ENCODE measurements around the gene FLOT1. TPM values are rescaled to one million over a fixed set of nuclear protein-coding genes. Genes with fewer than 3 reads are reported as not detected.
A peak's percentile ranks its signal among the peaks of the same experiment; 100 is the strongest.

FLOT1 gene
- total and polyA plus RNA-seq, 2 of the 13 experiments (the other 11 are each of a cell fraction or from before 2014, with no cell fraction given): 82.3 to 130 TPM

DNA sequence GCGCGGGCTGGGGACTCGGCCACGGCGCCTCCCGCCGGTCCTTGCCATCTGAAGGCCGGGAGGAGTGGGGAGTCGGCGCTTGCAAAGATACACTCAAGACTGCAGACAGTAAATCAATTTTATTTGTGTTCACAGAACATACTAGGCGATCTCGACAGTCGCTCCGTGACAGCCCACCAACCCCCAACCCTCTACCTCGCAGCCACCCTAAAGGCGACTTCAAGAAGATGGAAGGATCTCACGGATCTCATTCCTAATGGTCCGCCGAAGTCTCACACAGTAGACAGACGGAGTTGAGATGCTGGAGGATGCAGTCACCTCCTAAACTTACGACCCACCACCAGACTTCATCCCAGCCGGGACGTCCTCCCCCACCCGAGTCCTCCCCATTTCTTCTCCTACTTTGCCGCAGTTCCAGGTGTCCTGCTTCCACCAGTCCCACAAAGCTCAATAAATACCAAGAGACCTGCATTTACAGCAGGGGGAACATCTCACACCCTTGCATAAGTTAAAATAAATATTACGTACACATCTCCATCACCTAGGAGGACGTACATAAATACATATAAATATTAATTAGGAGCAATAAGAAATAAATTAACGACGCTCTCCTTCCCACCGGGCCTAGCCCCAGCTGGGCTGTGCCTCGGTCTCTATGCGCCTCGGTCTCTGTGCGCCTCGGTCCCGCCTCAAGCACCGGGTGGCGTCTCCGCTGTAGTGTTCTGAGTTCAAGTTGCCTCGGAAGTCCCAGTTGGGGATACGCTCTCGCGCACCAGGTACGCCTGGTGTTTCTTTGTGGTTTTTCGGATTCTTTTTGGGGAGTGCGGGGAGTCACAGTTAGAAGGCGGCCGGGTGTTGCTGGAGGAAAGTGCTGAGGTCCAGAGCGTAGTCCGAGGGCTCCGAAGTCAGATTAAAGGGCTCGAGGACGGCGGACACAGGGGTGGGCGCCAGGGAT, 889 bp upstream of the FLOT1 start (continued):
- TF ChIP-seq, protein P1, sequence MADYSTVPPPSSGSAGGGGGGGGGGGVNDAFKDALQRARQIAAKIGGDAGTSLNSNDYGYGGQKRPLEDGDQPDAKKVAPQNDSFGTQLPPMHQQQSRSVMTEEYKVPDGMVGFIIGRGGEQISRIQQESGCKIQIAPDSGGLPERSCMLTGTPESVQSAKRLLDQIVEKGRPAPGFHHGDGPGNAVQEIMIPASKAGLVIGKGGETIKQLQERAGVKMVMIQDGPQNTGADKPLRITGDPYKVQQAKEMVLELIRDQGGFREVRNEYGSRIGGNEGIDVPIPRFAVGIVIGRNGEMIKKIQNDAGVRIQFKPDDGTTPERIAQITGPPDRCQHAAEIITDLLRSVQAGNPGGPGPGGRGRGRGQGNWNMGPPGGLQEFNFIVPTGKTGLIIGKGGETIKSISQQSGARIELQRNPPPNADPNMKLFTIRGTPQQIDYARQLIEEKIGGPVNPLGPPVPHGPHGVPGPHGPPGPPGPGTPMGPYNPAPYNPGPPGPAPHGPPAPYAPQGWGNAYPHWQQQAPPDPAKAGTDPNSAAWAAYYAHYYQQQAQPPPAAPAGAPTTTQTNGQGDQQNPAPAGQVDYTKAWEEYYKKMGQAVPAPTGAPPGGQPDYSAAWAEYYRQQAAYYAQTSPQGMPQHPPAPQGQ (CRISPR knock-in tag; IDR thresholded peaks at IDR 0.05; ENCODE audit: borderline replicate concordance): no peak
- TF ChIP-seq KLF15 (CRISPR knock-in tag; IDR thresholded peaks at IDR 0.05; ENCODE audit: borderline replicate concordance): peak; percentile 54
- TF ChIP-seq, protein P2, sequence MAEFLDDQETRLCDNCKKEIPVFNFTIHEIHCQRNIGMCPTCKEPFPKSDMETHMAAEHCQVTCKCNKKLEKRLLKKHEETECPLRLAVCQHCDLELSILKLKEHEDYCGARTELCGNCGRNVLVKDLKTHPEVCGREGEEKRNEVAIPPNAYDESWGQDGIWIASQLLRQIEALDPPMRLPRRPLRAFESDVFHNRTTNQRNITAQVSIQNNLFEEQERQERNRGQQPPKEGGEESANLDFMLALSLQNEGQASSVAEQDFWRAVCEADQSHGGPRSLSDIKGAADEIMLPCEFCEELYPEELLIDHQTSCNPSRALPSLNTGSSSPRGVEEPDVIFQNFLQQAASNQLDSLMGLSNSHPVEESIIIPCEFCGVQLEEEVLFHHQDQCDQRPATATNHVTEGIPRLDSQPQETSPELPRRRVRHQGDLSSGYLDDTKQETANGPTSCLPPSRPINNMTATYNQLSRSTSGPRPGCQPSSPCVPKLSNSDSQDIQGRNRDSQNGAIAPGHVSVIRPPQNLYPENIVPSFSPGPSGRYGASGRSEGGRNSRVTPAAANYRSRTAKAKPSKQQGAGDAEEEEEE (CRISPR knock-in tag; IDR thresholded peaks at IDR 0.05; ENCODE audit: borderline replicate concordance): no peak; the same call in 1 of the 2 replicates
- TF ChIP-seq ZNF543 (CRISPR knock-in tag; IDR thresholded peaks at IDR 0.05): peak; percentile 57; the same call in 1 of the 2 replicates
- no peak for TF ChIP-seq ETV6 (CRISPR knock-in tag; conservative IDR thresholded peaks at IDR 0.05)
- no peak for TF ChIP-seq PRPF4 (IDR thresholded peaks at IDR 0.05; ENCODE audit: low read depth, low read length, poor library complexity, severe bottlenecking)
- no peak for TF ChIP-seq CCDC6 (CRISPR knock-in tag; IDR thresholded peaks at IDR 0.05)
- TF ChIP-seq ZNF317 (CRISPR knock-in tag; IDR thresholded peaks at IDR 0.05): peak; percentile 7; the same call in 1 of the 2 replicates
- TF ChIP-seq SNRNP70 (IDR thresholded peaks at IDR 0.05; ENCODE audit: low read depth, low read length): no peak
- TF ChIP-seq, protein P3, sequence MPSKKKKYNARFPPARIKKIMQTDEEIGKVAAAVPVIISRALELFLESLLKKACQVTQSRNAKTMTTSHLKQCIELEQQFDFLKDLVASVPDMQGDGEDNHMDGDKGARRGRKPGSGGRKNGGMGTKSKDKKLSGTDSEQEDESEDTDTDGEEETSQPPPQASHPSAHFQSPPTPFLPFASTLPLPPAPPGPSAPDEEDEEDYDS (CRISPR knock-in tag; IDR thresholded peaks at IDR 0.05): no peak
- TF ChIP-seq SALL2 (CRISPR knock-in tag; IDR thresholded peaks at IDR 0.05): peak; percentile 12; the same call in 1 of the 2 replicates
- TF ChIP-seq, protein P4, sequence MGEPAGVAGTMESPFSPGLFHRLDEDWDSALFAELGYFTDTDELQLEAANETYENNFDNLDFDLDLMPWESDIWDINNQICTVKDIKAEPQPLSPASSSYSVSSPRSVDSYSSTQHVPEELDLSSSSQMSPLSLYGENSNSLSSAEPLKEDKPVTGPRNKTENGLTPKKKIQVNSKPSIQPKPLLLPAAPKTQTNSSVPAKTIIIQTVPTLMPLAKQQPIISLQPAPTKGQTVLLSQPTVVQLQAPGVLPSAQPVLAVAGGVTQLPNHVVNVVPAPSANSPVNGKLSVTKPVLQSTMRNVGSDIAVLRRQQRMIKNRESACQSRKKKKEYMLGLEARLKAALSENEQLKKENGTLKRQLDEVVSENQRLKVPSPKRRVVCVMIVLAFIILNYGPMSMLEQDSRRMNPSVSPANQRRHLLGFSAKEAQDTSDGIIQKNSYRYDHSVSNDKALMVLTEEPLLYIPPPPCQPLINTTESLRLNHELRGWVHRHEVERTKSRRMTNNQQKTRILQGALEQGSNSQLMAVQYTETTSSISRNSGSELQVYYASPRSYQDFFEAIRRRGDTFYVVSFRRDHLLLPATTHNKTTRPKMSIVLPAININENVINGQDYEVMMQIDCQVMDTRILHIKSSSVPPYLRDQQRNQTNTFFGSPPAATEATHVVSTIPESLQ (CRISPR knock-in tag; conservative IDR thresholded peaks at IDR 0.05): peak; percentile 51; the same call in 1 of the 2 replicates
- TF ChIP-seq TAF15 (IDR thresholded peaks at IDR 0.05; ENCODE audit: low read depth, low read length, poor library complexity, severe bottlenecking): no peak
- TF ChIP-seq, protein P5, sequence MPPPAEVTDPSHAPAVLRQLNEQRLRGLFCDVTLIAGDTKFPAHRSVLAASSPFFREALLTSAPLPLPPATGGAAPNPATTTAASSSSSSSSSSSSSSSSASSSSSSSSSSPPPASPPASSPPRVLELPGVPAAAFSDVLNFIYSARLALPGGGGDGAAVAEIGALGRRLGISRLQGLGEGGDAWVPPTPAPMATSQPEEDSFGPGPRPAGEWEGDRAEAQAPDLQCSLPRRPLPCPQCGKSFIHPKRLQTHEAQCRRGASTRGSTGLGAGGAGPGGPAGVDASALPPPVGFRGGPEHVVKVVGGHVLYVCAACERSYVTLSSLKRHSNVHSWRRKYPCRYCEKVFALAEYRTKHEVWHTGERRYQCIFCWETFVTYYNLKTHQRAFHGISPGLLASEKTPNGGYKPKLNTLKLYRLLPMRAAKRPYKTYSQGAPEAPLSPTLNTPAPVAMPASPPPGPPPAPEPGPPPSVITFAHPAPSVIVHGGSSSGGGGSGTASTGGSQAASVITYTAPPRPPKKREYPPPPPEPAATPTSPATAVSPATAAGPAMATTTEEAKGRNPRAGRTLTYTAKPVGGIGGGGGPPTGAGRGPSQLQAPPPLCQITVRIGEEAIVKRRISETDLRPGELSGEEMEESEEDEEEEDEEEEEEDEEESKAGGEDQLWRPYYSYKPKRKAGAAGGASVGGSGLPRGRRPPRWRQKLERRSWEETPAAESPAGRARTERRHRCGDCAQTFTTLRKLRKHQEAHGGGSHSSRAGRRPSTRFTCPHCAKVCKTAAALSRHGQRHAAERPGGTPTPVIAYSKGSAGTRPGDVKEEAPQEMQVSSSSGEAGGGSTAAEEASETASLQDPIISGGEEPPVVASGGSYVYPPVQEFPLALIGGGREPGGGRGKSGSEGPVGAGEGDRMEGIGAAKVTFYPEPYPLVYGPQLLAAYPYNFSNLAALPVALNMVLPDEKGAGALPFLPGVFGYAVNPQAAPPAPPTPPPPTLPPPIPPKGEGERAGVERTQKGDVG (CRISPR knock-in tag; IDR thresholded peaks at IDR 0.05; ENCODE audit: borderline replicate concordance): no peak
